Esophagus squamous epithelium (tissue), 5 donors: ENCODE data around the gene ENDOV. TPM values are rescaled to one million over a fixed set of nuclear protein-coding genes. Genes with fewer than 3 reads are reported as not detected.

Experiments used
- DNase-seq: peaks from one replicate; lab custom pipeline; 2025; lab: John Stamatoyannopoulos, UW
- H3K27ac ChIP-seq, 4 donors: fragments of 200-600 bp; sonication (generic); one replicate each; pipeline ENCODE4 v1.5.1; 2016 to 2019; ENCODE audit warnings: mild to moderate bottlenecking in 1 of 4
- H3K27me3 ChIP-seq, 4 donors: fragments of 200-600 bp; sonication (generic); 1 replicate in 3 of 4; 2 replicates in 1 of 4; pipeline versions ENCODE4 v1.5.1 to v1.6.0; 2017 to 2021; ENCODE audit warnings: antibody characterized with exemption in 1 of 4
- H3K36me3 ChIP-seq, 3 donors: fragments of 200-600 bp; sonication (generic); one replicate each; pipeline ENCODE4 v1.5.1; 2016 to 2019
- H3K4me1 ChIP-seq, 3 donors: fragments of 200-600 bp; sonication (generic); one replicate each; pipeline ENCODE4 v1.5.1; 2017 to 2019
- H3K4me3 ChIP-seq, 4 donors: fragments of 200-600 bp; sonication (generic); 1 replicate in 3 of 4; 2 replicates in 1 of 4; pipeline ENCODE4 v1.5.1; 2016 to 2019; ENCODE audit warnings: mild to moderate bottlenecking in 2 of 4, moderate library complexity in 1 of 4
- H3K9me3 ChIP-seq, 3 donors: fragments of 200-600 bp; sonication (generic); one replicate each; pipeline ENCODE4 v1.5.1; 2016 to 2019
- POLR2A ChIP-seq, 4 donors: fragments of 450-650 bp; IDR thresholded peaks; one replicate each; pipeline ENCODE4 v1.6.1; 2017; ENCODE audit warnings: antibody characterized with exemption in 4 of 4, mild to moderate bottlenecking in 4 of 4, moderate library complexity in 3 of 4
- WGBS, 2 donors: methylation state at CpG; one replicate each; pipeline ENCODE4 v1.1.5; 2018; 5-methylcytosine and 5-hydroxymethylcytosine counted together
- intact Hi-C: fragments of 100-400 bp; cut with DNase I; formaldehyde crosslinking; loops from one replicate; pipeline ENCODE4 v1.15.0; 2022
- total RNA-seq, 4 donors: library from RNA; depleted of rRNA; stranded (reverse); fragments of >200 nt; gene quantifications; one replicate each; pipeline ENCODE4 v1.1.0, GENCODE V29; 2016
- TF ChIP-seq, protein P1 (sequence below), 6 experiments: fragments of 450-650 bp in 4 of 6; fragments of 200-600 bp in 2 of 6; sonication (generic) in 2 of 6; IDR thresholded peaks; one replicate each; pipeline ENCODE4 v1.5.1; 2016 to 2019; ENCODE audit warnings: antibody characterized with exemption in 6 of 6, mild to moderate bottlenecking in 4 of 6, moderate library complexity in 4 of 6
- donor health status: DM: yes; HTN: yes; CAD: no.

Gene ENDOV
- total RNA-seq, 4 donors from 2014 or later, result 7.4 to 16.0 (median 14.5) TPM

DNA sequence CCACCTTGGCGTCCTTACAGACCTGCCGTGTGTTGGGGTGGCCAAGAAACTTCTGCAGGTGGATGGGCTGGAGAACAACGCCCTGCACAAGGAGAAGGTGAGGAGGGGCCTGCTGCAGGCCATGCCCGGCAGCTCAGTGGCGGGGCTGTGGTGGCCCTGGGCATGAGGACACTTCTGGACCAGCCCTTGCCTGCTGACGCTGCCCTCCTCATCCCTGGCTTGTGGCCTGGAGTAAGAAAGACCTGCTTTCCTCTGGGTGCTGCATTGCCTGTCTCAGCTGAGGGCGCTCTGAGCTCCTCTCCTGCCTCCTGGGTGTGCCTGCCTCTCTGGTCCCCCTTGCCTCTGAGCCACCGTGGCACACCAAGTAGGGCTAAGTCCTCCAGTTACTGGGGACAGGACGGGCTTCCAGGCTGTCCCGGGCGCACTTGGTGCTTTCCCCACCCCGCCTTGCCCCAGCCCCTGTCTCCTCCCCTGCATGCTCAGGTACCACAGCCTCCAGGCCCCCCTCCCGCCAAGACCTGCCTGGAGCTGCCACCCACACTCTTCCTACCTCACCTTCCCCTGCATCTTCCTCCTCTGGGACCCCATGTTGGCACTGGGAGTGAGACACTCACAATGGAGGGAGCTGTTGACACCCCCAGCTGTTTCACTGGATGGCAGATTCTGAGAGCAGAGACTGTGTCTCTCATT, 8.7 kb downstream of the ENDOV start:
- Histone ChIP-seq H3K9me3 (no peaks in the 10 kb centered on the region), H3K4me1 (peaks cover 3 to 24% (median 8%) of the 10 kb centered on the region in 3 donors), H3K27ac (peak overlapping the region in 1 of 4 donors; percentile 5), H3K27me3 (no peaks in the 10 kb centered on the region), H3K36me3 (peaks cover 0 to 20% (median 0%) of the 10 kb centered on the region in 3 donors), H3K4me3 (no peak overlapping the region)
- 45 to 60% methylated on average over 5 to 7 of the region's 13 CpGs for WGBS, 2 donors
- TF ChIP-seq, protein P1, sequence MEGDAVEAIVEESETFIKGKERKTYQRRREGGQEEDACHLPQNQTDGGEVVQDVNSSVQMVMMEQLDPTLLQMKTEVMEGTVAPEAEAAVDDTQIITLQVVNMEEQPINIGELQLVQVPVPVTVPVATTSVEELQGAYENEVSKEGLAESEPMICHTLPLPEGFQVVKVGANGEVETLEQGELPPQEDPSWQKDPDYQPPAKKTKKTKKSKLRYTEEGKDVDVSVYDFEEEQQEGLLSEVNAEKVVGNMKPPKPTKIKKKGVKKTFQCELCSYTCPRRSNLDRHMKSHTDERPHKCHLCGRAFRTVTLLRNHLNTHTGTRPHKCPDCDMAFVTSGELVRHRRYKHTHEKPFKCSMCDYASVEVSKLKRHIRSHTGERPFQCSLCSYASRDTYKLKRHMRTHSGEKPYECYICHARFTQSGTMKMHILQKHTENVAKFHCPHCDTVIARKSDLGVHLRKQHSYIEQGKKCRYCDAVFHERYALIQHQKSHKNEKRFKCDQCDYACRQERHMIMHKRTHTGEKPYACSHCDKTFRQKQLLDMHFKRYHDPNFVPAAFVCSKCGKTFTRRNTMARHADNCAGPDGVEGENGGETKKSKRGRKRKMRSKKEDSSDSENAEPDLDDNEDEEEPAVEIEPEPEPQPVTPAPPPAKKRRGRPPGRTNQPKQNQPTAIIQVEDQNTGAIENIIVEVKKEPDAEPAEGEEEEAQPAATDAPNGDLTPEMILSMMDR (IDR thresholded peaks at IDR 0.05), result no peak
- TF ChIP-seq POLR2A (IDR thresholded peaks at IDR 0.05), result no peak
- no peak for DNase-seq
- intact Hi-C loops, result loop anchor here (10.0 kb wide), 1 partner anchor 151 kb away; no protein-coding TSS in a partner anchor

DNA sequence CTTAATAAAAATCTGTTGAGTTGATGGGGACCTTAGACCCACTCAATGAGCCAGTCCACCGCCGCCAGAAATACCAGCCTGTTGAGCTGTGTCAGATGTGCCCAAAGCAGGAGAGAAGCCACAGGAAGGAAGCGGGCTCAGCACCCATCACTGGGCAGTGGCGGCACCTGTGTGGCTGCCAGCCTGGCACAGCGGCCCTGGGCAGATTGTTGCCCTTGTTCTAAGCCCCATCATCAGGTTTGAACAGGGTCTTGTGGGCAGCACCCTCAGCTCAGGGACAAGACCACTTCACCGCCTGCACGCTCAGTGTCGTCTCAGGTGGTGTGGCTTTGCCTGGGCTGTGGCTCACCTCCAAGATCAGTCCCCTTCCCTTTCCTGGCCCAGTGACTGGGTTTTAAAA, 9.3 kb downstream of the ENDOV start:
- 50 to 93% methylated on average over 2 to 3 of the region's 8 CpGs for WGBS, 2 donors
- Histone ChIP-seq H3K27me3 (no peaks in the 10 kb centered on the region), H3K36me3 (peaks cover 0 to 14% (median 0%) of the 10 kb centered on the region in 3 donors), H3K4me3 (no peak overlapping the region), H3K9me3 (no peaks in the 10 kb centered on the region), H3K27ac (no peak overlapping the region), H3K4me1 (peaks cover 3 to 24% (median 8%) of the 10 kb centered on the region in 3 donors)
- no peak for DNase-seq
- no peak for TF ChIP-seq POLR2A (IDR thresholded peaks at IDR 0.05)
- TF ChIP-seq, protein P1 (IDR thresholded peaks at IDR 0.05), result no peak
- intact Hi-C loops, result loop anchor here (10.0 kb wide), 1 partner anchor 151 kb away; no protein-coding TSS in a partner anchor

DNA sequence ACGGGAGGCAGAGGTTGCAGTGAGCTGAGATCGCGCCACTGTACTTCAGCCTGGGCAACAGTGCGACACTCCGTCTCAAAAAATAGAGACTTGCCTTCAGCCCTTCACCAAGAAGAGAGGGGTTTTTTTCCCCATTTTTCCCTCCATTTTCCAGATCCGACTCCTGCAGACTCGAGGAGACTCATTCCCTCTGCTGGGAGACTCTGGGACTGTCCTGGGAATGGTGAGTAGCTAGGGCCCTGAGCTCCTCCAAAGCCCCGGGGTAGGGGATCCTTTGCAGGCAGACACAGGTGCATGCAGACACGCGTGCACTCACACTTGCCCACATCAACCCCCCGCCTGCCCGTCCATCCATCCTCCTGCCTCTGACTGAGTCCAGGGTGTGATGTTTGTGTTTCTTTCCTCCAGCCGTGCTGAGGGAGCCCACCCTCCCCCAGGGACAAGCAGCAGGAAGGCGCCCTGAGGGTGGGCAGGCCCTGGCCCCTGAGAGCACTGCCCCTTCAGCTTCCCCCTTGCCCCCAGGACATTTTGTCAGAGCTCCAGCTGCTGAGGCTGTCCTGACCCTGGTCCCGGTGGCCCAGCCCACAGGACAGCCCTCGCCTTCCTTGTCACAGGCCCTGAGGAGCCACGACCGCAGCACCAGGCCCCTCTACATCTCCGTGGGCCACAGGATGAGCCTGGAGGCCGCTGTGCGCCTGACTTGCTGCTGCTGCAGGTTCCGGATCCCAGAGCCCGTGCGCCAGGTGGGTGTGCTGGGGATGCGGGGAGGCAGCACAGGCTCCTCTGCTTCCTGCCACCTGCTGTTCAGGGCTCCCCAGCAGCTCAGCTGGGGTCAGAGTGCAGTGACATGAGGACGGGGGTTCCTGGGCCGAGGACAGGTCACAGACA, 10.2 kb downstream of the ENDOV start:
- 77 to 87% methylated on average over 8 to 12 of the region's 27 CpGs for WGBS, 2 donors
- H3K4me3 ChIP-seq, result no peak overlapping the region

DNA sequence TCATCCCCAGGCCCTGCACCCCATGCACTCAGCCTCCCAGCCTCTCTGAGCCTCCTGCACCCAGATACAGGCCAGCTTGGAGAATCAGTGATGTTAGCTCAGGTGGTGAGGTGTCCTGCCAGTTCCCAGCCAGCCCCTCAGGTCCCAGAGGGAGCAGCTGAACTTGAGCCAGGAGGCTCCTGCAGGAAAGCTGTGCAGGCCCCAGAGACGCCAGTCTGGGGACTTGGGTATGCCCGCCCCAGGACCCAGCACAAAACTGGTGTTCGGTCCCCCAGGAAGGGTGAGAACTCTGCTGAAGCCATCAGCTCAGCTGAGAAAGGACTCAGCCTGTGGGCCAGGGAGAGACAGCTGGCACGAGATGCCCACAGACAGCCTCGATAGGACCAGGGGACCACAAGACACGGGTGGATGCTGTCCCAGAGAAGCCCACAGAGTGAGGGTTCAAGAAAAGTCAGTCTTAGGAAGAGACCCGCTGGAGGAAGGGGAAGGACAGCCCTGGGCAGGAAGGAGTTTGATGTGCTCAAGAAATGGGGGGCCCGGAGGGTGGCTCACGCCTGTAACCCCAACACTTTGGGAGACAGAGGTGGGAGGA, 11.0 kb downstream of the ENDOV start:
- whole genome bisulfite sequencing, 2 donors, result 77 to 79% methylated on average over 6 of the region's 9 CpGs
- Histone ChIP-seq H3K36me3 (peaks cover 0 to 6% (median 0%) of the 10 kb centered on the region in 3 donors), H3K4me3 (no peak overlapping the region), H3K27me3 (no peaks in the 10 kb centered on the region), H3K4me1 (peaks cover 6 to 30% (median 8%) of the 10 kb centered on the region in 3 donors), H3K27ac (no peak overlapping the region), H3K9me3 (no peaks in the 10 kb centered on the region)
- no peak for DNase-seq
- no peak for TF ChIP-seq POLR2A (IDR thresholded peaks at IDR 0.05)
- TF ChIP-seq, protein P1 (IDR thresholded peaks at IDR 0.05), result no peak
- intact Hi-C loops, result loop anchor here (10.0 kb wide), 1 partner anchor 149 kb away; no protein-coding TSS in a partner anchor

More for the DNA sequence above, 10.2 kb downstream of the ENDOV start:
- no peak overlapping the region for H3K27ac ChIP-seq
- H3K27me3 ChIP-seq, result no peaks in the 10 kb centered on the region
- DNase-seq, result no peak
- H3K4me1 ChIP-seq, result peaks cover 3 to 24% (median 8%) of the 10 kb centered on the region in 3 donors
- TF ChIP-seq, protein P1 (IDR thresholded peaks at IDR 0.05), result no peak
- no peak for TF ChIP-seq POLR2A (IDR thresholded peaks at IDR 0.05)
- no peaks in the 10 kb centered on the region for H3K9me3 ChIP-seq
- intact Hi-C loops, result loop anchor here (10.0 kb wide), 1 partner anchor 150 kb away; no protein-coding TSS in a partner anchor
- peaks cover 0 to 12% (median 0%) of the 10 kb centered on the region in 3 donors for H3K36me3 ChIP-seq
